ENCODE data around the gene NDUFAF8.

Gene NDUFAF8

DNA sequence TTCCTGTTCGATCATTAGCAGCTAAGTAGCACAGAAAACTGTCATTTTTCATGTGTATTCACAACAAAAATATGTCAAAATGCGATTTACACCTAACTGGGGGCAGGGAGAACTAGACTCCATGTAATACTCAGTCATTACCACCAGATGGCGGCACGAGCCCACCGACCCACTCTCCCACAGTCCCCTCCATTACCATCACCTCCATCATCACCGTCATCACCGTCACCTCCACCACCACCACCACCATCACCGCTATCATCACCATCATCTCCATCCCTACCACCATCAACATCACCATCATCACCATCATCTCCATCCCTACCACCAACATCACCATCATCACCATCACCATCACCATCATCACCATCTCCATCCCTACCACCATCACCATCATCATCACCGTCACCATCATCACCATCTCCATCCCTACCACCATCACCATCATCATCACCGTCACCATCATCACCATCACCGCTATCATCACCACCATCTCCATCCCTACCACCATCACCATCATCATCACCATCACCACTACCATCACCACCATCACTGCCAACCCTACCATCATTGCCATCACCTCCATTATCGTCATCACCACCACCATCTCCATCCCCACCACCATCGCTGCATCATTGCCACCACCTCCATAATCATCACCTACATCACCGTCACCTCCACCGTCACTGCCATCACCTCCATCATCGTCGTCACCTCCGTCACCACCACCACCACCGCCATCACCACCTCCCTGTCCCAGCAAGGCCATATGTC, 14.4 kb downstream of the NDUFAF8 start:
- DNase-seq = peak; percentile 62 to 68

DNA sequence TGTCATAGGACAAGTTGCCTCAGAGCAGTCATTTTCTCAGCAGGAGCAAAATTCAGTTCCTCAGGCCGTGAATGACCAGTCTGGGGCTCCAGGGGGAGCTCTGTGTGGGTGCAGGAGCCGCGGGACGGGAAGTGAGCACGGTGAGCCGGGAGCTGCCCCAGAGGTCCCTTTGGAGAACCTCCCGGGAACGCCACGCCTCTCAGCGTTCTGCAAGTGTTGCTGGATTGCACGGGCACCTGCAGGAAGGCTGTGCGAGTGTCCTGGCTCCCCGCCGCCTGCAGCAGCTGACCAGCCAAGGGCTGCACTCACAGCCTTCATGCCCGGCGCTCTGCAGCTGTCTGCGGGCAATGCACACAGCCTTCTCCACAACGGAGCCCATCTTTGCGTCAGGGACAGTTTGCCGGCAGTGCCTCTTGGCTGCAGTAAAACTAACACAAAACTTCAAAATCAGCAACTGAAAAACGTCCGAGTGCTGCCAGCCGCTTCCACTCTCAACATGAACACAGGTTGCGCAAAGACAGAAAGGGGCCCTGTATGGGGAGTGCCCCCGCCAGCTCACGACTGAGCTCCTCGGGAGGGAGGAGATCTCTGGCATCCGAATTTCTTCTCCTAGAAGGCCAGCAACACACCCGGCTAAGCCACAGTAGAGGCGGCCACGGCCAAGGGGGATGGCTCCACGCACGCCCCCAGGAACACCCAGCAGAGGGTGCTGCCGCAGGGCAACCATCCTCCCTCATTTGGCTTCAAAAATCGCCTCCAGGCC, 16.0 kb downstream of the NDUFAF8 start:
- DNase-seq = no peak

DNA sequence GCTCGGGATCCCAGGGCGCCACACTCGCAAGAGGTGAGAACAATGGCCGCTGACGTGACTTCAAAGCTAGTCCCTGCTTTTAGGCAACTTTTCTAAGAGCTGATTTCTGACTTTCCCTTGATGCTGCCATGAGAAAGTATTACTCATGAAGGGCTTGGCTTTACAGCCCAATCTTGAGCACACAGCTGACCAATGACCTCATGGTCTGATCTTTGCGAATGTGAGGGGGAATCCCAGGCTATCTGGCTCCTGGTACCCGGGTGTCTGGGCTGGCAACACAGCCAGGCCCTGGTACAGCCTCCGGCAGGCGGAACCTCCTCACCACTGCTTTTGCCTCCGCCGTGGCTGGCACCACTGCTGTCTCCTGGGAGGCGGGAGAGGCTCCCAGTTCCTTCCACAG, 17.5 kb downstream of the NDUFAF8 start:
- no peak for DNase-seq

DNA sequence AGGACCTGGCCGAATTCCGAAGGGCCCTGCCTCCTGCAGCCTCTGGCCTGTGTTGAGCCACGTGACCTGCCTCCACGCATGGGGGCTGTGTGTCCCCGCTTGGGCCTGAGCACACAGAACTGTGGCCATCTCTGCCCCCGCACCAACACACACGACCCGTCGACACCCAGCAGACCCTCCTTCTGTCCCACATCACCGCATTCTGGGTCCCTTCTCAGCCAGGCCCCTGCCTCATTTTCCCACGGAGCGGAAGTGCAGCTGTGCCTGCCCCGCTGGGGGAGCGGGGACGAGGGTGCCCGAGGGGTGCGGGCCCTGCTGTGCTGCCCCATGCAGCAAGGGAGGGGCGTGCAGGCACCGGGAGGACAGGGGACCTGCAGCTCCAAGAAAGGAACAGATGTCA, 18.4 kb downstream of the NDUFAF8 start:
- no peak for DNase-seq

DNA sequence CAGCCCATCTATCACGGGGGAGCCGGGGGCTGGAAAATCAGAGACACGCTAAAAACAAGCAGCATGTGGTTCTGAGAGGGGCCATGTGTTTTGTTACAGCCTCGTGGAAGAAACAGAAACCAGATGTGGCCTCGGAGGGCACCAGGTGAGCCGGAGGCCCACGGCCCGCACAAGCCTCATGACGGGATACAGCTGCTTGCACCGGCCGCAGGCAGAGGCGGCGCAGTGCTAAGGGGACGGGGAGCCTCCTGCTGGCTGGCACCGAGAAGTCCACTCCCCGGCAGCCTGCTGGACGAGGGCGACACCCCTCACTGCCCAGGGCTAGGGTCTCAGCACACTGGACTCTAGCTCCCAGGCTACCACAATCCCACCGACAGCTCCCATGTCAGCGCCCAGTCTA, 19.2 kb downstream of the NDUFAF8 start:
- no peak for DNase-seq

DNA sequence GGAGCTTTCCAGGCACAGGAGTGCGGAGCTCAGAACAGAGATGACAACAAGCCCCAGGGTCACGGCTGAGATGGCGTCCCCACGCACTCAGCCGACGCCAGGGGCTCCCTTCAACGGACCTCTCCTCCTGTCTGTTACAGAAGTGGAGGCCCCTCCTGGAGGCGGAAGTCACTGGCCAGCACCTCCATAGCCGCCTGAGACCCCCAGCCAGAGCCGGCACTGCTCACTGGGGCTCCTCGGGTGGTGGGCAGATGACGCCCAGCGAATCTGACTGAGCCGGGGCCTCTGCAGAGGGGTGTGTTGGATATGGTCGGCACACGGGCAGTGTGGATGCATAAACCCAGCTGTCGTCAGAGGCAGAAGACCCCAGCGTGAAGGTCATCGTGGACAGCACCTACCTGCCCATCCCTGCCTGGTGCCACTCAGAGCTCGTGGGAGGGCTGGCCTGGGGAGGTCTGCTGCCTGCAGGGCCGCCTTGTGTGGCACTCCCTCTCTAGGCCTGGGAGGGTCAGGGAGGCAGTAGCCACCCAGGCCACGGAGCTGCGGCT, 20.0 kb downstream of the NDUFAF8 start:
- DNase-seq = no peak

DNA sequence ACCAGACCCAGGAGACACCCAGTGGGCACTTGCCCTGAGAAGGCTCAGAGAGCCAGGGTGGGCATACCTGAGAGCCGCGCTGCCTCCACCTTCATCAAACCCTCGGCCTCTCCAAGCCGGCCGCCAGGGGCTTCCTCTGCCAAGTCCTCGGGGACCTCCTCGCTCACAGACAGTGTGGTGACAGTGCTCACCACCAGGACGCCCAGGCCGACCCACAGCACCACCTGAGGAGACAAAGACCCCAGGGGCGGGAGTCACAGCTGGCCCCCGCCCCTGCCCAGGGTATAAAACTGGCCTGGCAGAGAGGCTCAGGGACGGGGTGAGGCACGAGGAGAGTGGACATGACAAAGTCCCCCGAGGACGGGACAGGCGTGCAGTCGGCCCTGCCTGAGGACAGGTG, 21.1 kb downstream of the NDUFAF8 start:
- DNase-seq = no peak

DNA sequence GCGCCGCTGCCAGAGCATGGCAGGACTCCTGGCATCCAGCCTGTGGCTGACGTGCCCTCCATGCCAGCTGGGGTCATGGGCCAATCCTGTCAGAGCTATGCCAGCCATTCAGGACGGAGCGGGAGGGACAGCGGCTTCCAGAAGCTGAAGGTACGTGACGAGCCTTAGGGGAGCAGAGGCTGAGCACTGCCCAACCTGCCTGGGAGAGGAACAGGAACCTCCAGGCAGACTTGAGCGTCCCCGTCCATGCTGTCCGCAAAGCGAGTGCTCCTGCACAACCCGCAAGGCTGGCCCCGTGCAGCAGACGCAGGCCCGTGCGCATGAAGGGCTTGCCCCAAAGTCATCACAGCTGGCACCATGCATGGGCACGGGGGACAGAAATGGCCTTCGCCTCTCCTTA, 21.5 kb downstream of the NDUFAF8 start:
- DNase-seq = no peak

DNA sequence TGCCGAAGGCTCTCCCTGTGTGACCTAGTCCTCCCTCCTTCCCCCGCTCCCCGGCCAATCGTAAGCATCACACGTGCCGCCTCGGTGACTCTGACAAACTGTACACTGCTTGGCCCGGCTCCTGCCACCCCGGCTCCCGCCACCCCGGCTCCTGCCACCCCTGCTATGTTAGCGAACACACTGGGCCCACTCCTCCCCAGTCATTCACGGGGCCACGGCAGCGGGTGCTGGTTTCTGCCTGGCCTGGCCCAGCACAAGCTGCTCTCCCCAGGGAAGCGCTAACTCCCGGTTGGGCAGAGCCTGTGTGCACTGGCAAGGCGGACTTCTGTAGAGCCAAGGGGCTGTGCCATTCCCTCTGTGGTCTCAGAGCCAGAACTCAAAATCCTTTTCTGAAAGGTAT, 22.0 kb downstream of the NDUFAF8 start:
- no peak for DNase-seq

DNA sequence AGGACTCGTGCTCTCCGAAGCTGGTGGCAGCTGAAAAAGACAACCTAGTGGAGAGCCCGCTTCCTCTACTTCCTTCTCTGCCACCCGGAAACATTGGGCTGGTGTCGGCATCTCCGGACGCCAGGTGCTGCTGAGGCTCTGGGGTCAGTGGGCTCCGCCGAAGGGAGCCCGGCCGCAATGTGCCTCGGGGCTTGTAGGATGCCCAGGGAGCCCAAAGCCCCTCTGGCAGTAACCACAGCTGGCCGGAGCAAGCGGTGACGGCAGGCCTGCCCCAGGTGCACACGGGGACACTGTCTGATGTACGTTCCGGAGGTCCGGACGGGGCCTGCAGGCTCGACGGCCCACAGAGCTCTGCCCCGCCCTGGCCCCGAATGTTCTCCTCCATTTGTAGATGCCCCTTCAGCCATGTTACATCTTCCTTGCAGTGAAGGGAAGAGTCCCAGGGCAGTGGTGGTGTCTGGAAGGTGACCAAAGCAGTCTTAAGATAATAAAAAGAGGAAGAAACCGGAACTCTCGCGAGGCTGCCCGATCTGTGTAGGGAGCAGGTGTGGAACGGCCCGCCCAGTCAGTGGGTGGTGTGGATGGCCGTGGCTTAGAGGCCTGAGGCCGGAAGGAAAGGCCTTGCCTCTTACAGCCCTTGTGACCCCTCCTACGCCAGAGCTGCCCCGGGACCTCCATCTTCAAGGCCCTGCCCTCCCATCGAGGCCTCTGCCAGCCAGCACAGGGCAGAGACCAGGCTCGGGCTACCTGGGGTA, 22.6 kb downstream of the NDUFAF8 start:
- no peak for DNase-seq

DNA sequence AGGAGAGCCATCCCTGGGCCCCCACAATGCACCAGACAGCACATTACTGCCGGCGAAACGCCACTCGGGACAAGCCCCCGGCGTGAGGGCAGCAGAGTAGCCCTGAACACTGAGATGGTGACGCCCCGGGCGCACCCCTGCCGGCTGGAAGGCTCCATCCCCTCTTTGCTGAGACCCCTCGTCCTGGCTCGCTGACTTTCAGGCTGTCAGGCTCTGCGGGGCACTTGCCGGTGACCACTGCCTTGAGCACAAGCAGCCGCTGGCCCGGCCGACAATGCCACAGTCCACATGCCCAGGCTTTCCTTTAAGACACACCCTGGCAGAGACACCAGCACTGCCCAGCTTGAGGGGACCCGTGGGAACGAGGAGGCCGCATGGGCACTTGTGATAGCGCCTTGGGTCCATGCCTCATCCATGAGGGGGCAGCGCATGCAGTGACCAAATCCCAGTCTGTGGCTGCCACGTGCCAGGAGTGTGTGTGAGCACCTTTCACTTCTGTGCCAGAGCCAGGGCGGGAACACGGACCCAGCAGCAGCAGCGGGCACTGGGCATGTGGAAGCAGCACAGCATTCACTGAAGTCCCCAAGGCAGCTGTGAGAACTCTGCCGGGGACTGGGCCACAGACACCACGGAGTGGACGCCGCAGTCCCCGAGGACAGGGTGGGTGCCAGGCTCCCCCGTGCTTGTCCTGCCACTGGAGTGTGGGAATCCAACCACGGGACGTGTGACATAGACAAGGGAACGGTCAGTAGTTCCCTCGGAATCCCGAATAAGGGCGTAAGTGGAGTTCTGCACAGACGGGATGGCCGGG, 24.5 kb downstream of the NDUFAF8 start:
- no peak for DNase-seq

DNA sequence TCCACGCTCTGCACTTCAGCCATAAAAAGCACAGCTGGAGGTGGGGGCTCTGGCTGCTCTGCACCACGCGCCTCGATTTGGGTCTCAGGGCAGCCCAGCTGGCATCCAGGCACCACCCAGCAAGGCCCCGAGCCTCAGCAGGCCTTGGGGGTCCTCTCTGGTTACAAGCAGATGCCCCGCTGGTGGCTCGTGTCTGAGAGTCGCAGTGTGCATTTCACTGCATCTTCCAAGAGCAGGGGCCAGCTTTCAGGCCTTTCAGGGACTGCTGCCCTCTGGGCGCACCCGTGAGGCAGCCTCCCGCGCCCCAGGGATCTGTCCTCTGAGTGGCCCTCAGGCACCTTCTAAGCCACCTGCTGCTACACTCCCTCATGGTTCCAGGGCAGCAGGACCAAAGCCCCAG, 25.5 kb downstream of the NDUFAF8 start:
- DNase-seq = no peak

DNA sequence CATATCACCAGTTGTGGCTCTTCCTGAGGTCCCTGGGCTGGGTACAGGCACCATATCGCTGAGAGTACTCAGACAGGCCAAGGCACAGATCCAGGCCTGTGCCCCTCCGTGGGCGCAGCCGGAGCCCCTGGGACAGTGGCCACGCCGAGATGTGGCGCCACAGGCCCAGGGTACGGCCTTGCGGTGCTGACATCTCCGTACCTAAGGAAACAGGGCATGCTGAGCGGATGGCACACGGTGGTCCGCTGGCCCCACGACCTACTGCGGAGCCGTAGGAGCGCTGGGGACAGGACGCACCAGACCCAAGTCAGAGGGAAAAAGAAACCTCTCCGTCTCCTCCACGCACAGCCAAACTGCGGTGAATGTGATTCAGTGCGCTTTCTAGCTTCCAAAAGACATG, 26.5 kb downstream of the NDUFAF8 start:
- no peak for DNase-seq

DNA sequence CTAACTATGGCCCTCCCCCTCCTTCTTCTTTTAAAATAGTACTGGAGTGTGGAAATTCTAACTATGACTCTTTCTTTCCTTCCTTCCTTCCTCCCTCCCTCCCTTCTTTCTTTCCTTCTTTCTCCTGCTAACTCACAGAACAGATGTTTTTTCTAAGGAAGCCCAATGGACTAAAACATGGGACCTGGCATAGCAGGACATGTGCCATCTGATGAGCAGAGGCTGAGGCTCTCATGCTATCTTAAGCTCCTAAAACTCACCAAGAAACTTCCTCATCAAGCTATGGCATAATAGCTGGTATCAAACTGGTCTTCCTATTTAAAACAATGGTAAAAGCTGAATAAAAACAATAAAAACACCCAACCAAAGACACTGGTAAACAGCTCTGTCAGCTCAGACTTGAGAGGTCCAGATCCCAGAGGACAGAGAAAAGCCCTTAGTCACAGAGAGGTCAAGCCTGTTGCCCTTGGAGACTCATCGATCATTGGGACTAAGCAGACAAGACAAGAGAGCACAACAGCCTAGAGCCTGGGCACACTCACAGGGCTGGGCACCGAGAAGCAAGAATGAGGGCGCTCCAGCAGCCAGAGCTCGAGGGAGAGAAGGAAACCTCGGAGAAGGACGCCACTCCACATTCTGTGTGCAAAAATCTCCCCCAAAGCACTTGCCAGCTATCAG, 28.4 kb downstream of the NDUFAF8 start:
- no peak for DNase-seq

DNA sequence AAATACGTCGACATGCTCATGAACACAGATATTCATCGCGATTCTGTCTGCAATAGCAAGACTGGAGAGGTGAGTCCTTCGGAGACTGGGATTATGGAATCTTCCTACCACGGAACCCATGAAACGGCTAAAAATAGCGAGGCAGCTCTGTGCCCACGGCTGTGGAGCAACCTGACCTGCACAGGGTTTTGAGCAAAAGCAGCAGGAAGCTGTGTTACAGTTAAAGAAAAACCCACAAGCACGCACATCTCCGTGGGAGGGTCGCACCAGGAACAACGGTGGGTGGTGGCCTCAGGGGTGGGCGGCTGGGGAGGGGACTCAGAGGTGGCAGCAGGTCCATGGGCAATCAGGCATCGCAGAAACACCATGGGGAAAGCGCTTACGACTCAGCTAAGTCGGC, 31.2 kb downstream of the NDUFAF8 start:
- no peak for DNase-seq

DNA sequence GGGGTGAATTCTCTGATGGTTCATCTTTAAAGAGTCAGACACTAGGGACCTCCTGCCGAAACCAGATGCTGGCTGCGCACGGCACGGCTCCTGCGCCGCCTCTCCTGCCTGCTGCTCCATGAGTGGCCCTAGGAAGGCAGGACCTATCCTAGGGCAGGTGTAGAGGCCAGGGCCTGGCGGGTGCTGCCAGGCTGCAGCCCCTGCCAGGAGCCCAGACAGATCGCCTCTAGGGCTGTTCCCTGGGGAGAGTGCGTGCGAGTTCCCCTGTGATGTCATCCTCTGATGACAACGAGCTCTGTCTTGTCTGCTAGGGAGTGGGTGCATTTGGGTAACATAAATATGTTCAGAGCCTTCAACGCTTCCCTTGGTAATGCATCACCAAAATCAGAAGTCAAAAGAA, 32.1 kb downstream of the NDUFAF8 start:
- no peak for DNase-seq

DNA sequence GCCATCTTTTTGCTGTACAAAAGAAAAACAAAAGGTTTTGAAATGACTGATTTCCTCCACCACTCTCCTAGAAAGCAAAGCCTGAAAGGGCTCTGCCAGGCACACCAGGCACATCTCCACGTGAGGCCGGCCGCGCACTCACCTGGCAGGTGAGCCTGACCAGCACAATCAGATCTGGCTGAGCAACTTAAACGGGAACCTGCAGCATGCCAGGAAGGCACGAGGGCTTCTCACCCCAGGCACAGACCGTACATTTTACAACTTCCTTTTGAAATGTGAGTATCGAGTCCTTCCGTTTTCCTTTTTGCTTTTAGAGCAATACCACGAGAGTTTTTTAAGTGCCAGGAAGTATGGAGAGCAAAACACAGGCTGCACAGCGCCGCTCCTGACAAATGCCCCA, 33.5 kb downstream of the NDUFAF8 start:
- no peak for DNase-seq

DNA sequence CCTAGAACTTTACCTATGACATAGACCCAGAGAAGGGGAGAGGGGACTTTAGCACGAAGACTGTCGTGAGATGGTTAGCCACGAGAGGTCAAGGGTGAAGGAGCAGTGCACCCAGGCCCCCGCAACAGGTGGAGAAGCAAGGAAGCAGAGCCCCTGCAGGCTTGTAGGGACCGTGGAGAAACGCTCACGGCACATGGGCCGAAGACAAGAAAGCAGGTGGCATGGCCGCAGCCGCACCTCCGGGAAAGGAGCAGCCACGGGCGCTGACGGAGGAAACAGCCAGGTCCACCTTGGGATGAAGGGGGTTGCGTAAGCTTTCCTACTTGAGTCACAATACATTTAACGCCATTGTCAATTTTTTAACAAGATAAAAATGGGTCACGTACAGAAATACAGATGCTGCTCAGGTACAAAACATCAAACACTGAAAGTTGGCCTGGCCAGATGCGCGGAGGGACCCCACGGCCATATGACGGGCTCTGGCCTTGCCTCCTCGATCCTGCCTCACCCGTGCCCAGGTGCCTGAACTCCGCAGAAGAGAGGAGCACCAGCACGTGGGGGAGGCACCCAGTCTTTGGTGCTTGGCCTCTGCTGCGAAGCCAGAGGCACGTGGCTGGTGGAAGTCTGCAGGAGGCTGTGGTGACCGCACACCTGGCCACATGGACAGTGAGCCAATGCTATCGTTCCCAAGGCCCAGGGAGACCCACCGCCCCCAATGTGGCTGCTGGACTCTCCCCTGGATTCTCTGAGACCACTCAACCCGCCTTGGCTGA, 34.8 kb downstream of the NDUFAF8 start:
- DNase-seq = no peak

DNA sequence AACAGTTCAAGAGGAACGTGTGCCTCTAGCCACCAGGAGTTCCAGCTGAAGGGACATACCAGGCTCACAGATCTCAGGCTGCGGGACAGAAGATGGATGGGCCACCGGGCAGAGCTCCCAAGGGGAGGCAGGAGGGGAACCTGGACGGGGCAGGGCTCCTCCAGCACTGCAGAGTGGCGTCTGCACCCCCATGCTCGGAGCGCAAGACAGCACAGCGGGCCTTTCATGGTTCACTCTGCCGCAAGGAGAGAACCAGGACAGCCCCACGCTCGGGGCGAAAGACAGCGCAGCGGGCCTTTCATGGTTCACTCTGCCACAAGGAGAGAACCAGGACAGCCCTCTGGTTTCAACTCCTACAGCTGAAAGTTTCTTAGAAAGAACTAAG, 35.3 kb downstream of the NDUFAF8 start:
- no peak for DNase-seq

DNA sequence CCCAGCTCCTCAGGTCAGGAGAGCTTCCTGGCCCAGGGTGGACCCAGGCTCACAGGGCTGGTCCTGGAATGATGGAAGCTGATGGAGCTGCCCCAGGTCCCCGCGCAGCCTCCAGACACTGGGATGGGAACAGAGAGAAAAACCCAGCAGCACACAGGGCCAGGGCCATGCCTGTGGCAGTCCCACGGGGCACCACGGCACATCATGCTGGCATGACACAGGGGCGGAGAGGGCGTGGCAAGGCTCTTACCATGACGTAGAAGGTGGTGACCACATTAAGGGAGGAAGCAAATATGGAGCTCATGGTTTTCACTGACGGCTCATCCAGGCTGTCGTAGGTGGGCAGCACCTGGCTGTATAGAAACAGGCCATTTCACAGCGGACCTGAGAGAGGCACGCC, 37.7 kb downstream of the NDUFAF8 start:
- DNase-seq = no peak

DNA sequence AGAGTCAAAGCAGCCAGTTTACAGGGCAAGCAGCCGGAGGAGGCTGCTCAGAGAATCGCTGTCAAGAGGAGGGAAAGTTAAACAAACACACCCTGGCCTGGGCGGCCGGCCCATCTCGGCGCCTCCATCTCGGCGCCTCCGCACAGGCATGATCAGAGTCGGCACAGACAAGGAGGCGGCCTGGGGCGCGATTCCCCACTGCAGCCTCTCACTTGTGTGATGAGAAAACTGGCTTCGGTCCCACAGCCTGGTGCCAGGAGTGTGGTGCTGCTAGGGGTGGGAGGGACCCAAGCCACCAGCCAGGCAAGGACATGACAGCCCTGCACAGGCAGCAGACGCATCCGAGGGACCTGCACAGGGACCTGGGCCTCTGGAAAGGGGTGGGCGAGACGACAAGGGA, 38.3 kb downstream of the NDUFAF8 start:
- DNase-seq = no peak

Measured in stimulated activated CD4-positive, alpha-beta T cell treated with anti-CD3 and anti-CD28 coated beads, Interleukin-2, amount 100 ng/mL, for 24 hours (primary cell).